Transverse colon (tissue), 4 donors: ENCODE measurements around the gene CAMK2D.

ENCODE experiments used
- CTCF ChIP-seq, 5 experiments: fragments of 200-600 bp in 3 of 5; fragments of 450-650 bp in 2 of 5; sonication (generic) in 3 of 5; IDR thresholded peaks; 1 replicate in 2 of 5; 2 replicates in 3 of 5; pipeline ENCODE4 v1.5.1; 2016 to 2017; ENCODE audit warnings: antibody characterized with exemption in 5 of 5, inconsistent platforms in 3 of 5, mild to moderate bottlenecking in 2 of 5, moderate library complexity in 1 of 5
- POLR2A ChIP-seq: fragments of 450-650 bp; IDR thresholded peaks from one replicate; pipeline ENCODE4 v1.6.1; 2016; ENCODE audit warnings: antibody characterized with exemption, mild to moderate bottlenecking, moderate library complexity
- POLR2AphosphoS5 ChIP-seq, 3 donors: sonication (generic); formaldehyde crosslinking; IDR thresholded peaks; one replicate each; pipeline ENCODE4 v1.6.1; 2016; ENCODE audit warnings: antibody characterized with exemption in 3 of 3

DNA sequence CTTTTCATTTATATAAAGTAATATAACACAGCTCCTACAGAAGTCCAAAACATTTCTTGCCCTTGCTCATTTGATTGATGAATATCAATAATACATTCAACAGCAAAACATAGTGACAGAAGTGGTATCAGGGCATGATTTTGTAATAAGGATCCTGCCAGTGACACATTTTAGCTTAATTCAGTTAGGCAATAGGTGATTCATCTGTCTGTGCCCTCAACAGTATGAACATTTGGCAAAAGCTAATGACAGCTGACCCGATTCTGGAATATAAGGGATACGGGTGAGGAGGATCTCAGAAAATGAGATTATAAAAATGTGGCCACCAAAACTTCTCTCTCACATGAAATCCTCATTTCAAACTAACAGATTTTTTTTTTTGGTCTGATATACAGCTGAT lies 294.0 kb downstream of the CAMK2D start:
- TF ChIP-seq POLR2A (no peak), CTCF (IDR thresholded peaks at IDR 0.05) (no peak), POLR2AphosphoS5 (IDR thresholded peaks at IDR 0.05) (peak; percentile 32 to 46 (median 32))
